K562 treated with DMSO at 1 percent for 12 hours (cell line): ENCODE measurements around the gene DEFB131A. TPM values are rescaled to one million over a fixed set of nuclear protein-coding genes. Genes with fewer than 3 reads are reported as not detected.

Experiments used
- total RNA-seq: library from RNA; unstranded; fragments of 300-600 nt; gene quantifications from 2 replicates; pipeline ENCODE4 v1.2.3, GENCODE V29; 2022; ENCODE audit not compliant: insufficient read depth

The DEFB131A gene, protein sequence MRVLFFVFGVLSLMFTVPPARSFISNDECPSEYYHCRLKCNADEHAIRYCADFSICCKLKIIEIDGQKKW
- total RNA-seq = not detected in 2 replicates

DNA sequence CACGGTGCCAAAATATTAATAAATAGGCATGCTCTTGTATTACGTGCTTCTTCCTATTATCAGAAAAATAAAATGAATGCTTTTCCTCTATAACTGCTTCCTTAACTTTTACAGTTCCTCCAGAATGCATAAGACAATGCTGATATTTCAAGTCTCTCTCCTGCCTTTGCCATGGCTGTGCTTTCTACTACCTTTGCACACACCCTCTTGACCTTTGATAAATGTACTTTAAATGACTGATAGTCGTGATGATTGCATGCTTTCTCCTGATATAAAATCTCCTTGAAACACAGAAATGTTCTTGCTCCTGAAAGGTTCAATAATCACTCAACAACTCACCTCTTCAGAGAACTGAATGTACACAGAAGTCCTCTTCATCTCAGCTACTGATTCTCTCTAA is at the start of gene DEFB131A:
Gene DEFB131A (plus strand): TSS at position 301 of the 400 bp plus-strand sequence. CDS start 120 bp downstream, outside the sequence.

Other genes starting within 250 kb of the DEFB131A start
- gene USP17L10, start 233.8 kb upstream of the DEFB131A start, total RNA-seq = not detected in 2 replicates
- gene USP17L11, start 229.0 kb upstream of the DEFB131A start, total RNA-seq = not detected in 2 replicates
- not detected in 2 replicates for gene USP17L12, start 224.3 kb upstream of the DEFB131A start, total RNA-seq
- not detected in 2 replicates for gene USP17L13, start 219.5 kb upstream of the DEFB131A start, total RNA-seq
- not detected in 2 replicates for gene USP17L15, start 210.0 kb upstream of the DEFB131A start, total RNA-seq
- not detected in 2 replicates for gene USP17L17, start 200.5 kb upstream of the DEFB131A start, total RNA-seq
- not detected in 2 replicates for gene USP17L18, start 195.8 kb upstream of the DEFB131A start, total RNA-seq
- gene USP17L19, start 191.0 kb upstream of the DEFB131A start, total RNA-seq = not detected in 2 replicates
- not detected in 2 replicates for gene USP17L20, start 186.3 kb upstream of the DEFB131A start, total RNA-seq
- gene USP17L21, start 181.5 kb upstream of the DEFB131A start, total RNA-seq = not detected in 2 replicates
- gene USP17L22, start 176.8 kb upstream of the DEFB131A start, total RNA-seq = not detected in 2 replicates
- gene USP17L24, start 119.2 kb upstream of the DEFB131A start, total RNA-seq = not detected in 2 replicates
- gene USP17L25, start 114.5 kb upstream of the DEFB131A start, total RNA-seq = not detected in 2 replicates
- gene USP17L26, start 109.8 kb upstream of the DEFB131A start, total RNA-seq = not detected in 2 replicates
- not detected in 2 replicates for gene USP17L5, start 105.0 kb upstream of the DEFB131A start, total RNA-seq
- not detected in 2 replicates for gene USP17L27, start 100.3 kb upstream of the DEFB131A start, total RNA-seq
- not detected in 2 replicates for gene USP17L28, start 95.5 kb upstream of the DEFB131A start, total RNA-seq
- not detected in 2 replicates for gene USP17L29, start 90.8 kb upstream of the DEFB131A start, total RNA-seq
- gene USP17L30, start 81.3 kb upstream of the DEFB131A start, total RNA-seq = not detected in 2 replicates